ENCODE data around the gene LIMA1.

The LIMA1 gene

DNA sequence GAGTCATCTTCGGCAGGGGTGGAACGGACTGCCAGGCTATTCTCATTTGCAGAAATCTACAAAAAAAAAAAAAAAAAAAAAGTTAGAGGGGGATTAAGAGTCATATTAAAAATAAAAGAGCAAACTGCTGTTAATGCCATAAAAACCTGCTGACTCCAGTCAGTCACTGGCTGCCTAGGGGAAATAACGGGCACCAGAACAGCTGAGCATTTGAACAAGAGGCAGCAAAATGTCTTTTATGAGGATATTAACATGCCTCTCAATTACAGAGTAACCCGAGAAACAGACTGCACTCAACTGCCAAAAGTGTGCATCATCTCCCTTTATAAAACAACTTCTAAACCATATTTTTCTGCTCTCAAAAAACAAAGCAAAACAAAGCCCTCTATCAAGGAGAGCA is 87.5 kb downstream of the LIMA1 start:
- TF ChIP-seq, protein P1, sequence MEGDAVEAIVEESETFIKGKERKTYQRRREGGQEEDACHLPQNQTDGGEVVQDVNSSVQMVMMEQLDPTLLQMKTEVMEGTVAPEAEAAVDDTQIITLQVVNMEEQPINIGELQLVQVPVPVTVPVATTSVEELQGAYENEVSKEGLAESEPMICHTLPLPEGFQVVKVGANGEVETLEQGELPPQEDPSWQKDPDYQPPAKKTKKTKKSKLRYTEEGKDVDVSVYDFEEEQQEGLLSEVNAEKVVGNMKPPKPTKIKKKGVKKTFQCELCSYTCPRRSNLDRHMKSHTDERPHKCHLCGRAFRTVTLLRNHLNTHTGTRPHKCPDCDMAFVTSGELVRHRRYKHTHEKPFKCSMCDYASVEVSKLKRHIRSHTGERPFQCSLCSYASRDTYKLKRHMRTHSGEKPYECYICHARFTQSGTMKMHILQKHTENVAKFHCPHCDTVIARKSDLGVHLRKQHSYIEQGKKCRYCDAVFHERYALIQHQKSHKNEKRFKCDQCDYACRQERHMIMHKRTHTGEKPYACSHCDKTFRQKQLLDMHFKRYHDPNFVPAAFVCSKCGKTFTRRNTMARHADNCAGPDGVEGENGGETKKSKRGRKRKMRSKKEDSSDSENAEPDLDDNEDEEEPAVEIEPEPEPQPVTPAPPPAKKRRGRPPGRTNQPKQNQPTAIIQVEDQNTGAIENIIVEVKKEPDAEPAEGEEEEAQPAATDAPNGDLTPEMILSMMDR (IDR thresholded peaks at IDR 0.05; ENCODE audit: low read depth, low read length, missing control alignments), result no peak
- no peak for DNase-seq (ENCODE audit: low read depth)
- no peak overlapping the region for H3K4me3 ChIP-seq (ENCODE audit: low read depth, low read length)

DNA sequence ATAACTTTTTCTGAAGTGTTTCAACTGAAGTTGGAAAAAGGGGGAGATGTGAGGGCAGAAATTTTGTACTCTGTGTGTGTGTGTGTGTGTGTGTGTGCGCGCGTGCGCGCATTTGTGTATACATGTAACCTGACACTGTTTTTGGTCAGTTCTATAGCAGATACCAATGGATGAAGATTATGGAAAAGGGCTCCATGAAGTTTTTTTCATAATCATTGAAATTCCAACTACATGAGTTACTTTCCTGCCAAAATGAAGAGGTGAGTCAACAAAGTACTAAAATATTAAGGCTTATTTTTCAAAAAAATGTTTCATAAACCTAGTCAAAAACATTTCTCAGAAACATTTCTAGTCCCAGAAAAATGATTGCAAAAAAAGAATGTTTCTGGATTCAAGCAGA is 90.4 kb downstream of the LIMA1 start:
- H3K4me3 ChIP-seq (ENCODE audit: low read depth, low read length), result no peak overlapping the region
- DNase-seq (ENCODE audit: low read depth), result no peak
- TF ChIP-seq, protein P1 (IDR thresholded peaks at IDR 0.05; ENCODE audit: low read depth, low read length, missing control alignments), result no peak

DNA sequence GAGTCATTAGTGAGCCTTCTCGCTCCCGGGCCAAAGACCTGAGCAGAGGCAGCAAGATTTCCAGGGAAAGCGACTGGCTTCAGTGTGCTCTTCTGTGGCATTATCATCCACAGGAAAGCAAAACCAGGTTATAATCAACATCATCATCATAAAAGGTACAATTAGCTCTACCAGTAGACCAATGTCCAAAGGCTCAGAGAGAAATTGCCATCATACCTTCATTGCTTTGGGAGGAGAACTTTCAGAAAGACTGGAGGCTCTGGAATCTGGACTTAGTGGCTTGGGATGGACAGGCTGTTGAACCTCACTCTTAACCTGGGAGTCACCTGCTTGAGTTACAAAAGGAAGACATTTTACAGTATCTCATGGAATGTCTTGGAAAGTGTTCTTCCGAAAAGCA is 91.1 kb downstream of the LIMA1 start:
- no peak for DNase-seq (ENCODE audit: low read depth)
- TF ChIP-seq, protein P1 (IDR thresholded peaks at IDR 0.05; ENCODE audit: low read depth, low read length, missing control alignments), result no peak

DNA sequence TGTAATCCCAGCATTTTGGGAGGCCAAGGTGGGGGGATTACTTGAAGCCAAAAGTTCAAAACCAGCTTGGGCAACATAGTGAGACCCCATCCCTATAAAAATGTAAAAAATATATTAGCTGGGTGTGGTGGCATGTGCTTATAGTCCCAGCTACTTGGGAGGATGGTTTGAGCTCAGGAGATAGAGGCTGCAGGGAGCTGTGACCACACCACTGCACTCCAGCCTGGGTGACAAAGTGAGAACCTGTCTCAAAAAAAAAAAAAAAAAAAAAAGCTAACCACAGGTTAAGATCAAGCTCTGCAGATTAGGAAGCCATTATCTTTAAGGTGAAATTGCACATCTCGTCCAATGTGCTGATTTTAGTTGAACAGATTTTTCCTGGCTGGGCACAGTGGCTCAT is 92.5 kb downstream of the LIMA1 start:
- TF ChIP-seq, protein P1 (IDR thresholded peaks at IDR 0.05; ENCODE audit: low read depth, low read length, missing control alignments), result no peak
- H3K4me3 ChIP-seq (ENCODE audit: low read depth, low read length), result no peak overlapping the region
- DNase-seq (ENCODE audit: low read depth), result no peak

More for the DNA sequence above, 91.1 kb downstream of the LIMA1 start:
- no peak overlapping the region for H3K4me3 ChIP-seq (ENCODE audit: low read depth, low read length)

DNA sequence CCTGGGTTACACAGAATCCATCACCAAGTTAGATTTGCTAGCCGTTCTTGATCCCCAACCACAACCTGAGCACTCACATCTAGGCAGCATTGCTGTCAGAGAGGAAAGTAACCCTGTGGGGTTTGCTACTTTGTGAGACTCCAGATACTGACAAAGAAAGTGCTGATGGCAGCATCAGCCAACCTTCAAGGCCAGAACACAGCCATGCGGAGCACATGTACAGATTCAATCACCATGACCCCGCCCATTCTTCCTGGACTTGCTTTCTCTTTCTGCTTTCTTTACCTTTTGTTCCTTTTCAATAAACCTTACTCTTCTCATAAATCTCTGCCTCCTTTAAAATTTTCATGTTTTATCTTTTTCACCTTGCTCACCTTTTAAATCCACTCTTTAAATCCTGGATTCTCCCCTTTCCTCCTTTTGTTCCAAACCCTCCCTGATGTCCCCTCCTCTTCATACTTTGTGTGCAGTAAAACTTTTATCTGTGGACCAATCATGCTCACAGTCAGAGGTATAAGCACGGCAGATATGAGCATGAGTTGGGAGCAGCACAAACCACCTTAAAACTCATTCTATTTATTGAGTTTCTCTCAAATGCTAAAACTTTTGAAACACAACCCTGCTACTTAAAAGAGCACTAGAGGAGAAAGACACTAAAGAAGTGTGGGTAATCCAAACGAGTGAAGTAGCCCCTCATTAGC is 94.3 kb downstream of the LIMA1 start:
- DNase-seq (ENCODE audit: low read depth), result no peak
- no peak overlapping the region for H3K4me3 ChIP-seq (ENCODE audit: low read depth, low read length)
- TF ChIP-seq, protein P1 (IDR thresholded peaks at IDR 0.05; ENCODE audit: low read depth, low read length, missing control alignments), result no peak

DNA sequence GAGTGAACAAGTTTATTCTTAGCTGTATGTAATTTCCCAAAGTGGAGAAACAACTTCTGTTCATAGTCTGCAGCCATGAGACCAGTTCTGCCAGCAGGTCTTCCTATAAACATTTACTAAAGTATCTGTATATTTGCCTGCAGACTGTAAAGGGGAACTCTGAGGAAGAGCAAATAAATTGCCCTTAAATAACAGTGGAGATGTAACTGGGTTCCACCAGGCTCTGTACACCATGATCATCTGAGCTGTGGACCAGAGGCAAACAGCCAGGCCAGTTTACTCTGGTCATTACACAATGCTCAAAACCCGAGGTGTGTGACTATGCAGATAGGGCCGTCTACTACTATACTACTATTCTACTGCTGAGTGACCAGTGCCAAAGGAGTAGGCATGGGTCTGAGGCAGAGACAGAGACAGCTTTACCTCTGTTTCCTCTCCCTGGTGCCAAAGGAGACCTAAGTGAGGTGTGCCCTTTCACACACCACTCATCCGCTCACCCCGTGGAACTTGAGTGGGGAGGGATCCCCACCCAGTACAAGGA is 95.0 kb downstream of the LIMA1 start:
- no peak for DNase-seq (ENCODE audit: low read depth)
- H3K4me3 ChIP-seq (ENCODE audit: low read depth, low read length), result no peak overlapping the region
- TF ChIP-seq, protein P1 (IDR thresholded peaks at IDR 0.05; ENCODE audit: low read depth, low read length, missing control alignments), result no peak
